ENCODE data around the gene MARK3. TPM values are rescaled to one million over a fixed set of nuclear protein-coding genes. Genes with fewer than 3 reads are reported as not detected.

Gene MARK3
- polyA plus RNA-seq, 3 donors = 29.3 to 163 (median 44.7) TPM

DNA sequence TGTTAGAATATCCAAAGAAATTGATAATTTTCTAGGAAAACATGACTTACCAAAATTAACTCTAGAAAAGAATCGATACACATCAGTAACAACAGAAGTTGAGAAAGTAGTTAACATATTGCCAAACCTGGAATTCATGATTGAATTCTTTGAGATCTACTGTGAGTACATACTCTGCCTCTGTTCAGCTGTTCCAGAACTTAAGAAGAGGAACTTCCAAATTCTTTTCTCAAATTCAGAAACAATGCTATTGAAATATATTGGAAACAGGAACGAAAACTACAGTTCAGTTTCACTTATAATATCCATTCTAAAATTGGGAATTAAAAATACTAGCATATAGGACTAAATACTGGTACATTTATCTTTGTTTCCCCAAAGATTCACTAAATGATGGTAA is 57.9 kb downstream of the MARK3 start:
- Histone ChIP-seq H3K27ac (ENCODE audit: low read depth in 1 of 2, low read length in 2 of 2) (peak overlapping the region in 1 of 2 donors; percentile 53), H4K20me1 (ENCODE audit: insufficient read depth, low read length) (peaks cover 97% of the 10 kb centered on the region), H3K4me1 (ENCODE audit: control insufficient read depth in 1 of 2, insufficient read depth in 2 of 2, low read length in 2 of 2) (peaks cover 12 to 20% of the 10 kb centered on the region in 2 donors), H3K9ac (ENCODE audit: insufficient read depth, low read length, poor library complexity, severe bottlenecking) (no peak overlapping the region), H2AFZ (ENCODE audit: insufficient read depth, low read depth, low read length, poor library complexity, severe bottlenecking) (no peak overlapping the region), H3K4me2 (replicated peaks; ENCODE audit: extremely low read depth, low read length, poor library complexity, severe bottlenecking) (peak overlapping the region; percentile 40), H3K79me2 (ENCODE audit: insufficient read depth, low read length) (peaks cover 97% of the 10 kb centered on the region), H3K9me3 (replicated peaks in 1 of 2; ENCODE audit: control insufficient read depth in 1 of 2, insufficient read depth in 1 of 2, low read length in 2 of 2) (no peaks in the 10 kb centered on the region), H3K4me3 (replicated peaks in 1 of 3; ENCODE audit: low read depth in 2 of 3, low read length in 3 of 3) (peak overlapping the region in 2 of 3 experiments; percentile 7 to 26), H3K27me3 (ENCODE audit: control insufficient read depth in 2 of 2, insufficient read depth in 2 of 2, low read length in 2 of 2) (no peaks in the 10 kb centered on the region), H3K36me3 (replicated peaks in 1 of 2; ENCODE audit: control insufficient read depth in 1 of 2, insufficient read depth in 2 of 2, low read length in 2 of 2) (peaks cover 7 to 59% of the 10 kb centered on the region in 2 donors)
- intact Hi-C loops (cut with micrococcal nuclease) = no loop called here
- Mint-ChIP-seq H3K4me3 (peak overlapping the region; percentile 37 to 43), H3K9me3 (no peaks in the 10 kb centered on the region), H3K27me3 (ENCODE audit: low read depth in 3 of 3) (no peaks in the 10 kb centered on the region), H3K36me3 (peaks cover 19 to 49% of the 10 kb centered on the region in 2 donors), H3K27ac (peak overlapping the region; percentile 41 to 87 (median 68)), H3K4me1 (peaks cover 19% of the 10 kb centered on the region)
- TF ChIP-seq, protein P1, sequence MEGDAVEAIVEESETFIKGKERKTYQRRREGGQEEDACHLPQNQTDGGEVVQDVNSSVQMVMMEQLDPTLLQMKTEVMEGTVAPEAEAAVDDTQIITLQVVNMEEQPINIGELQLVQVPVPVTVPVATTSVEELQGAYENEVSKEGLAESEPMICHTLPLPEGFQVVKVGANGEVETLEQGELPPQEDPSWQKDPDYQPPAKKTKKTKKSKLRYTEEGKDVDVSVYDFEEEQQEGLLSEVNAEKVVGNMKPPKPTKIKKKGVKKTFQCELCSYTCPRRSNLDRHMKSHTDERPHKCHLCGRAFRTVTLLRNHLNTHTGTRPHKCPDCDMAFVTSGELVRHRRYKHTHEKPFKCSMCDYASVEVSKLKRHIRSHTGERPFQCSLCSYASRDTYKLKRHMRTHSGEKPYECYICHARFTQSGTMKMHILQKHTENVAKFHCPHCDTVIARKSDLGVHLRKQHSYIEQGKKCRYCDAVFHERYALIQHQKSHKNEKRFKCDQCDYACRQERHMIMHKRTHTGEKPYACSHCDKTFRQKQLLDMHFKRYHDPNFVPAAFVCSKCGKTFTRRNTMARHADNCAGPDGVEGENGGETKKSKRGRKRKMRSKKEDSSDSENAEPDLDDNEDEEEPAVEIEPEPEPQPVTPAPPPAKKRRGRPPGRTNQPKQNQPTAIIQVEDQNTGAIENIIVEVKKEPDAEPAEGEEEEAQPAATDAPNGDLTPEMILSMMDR (IDR thresholded peaks at IDR 0.05) = no peak
- no CpG with 5 or more reads among the region's 2 CpGs for WGBS (ENCODE audit: insufficient coverage)
- peak; percentile 11 to 36 (median 22) for DNase-seq

DNA sequence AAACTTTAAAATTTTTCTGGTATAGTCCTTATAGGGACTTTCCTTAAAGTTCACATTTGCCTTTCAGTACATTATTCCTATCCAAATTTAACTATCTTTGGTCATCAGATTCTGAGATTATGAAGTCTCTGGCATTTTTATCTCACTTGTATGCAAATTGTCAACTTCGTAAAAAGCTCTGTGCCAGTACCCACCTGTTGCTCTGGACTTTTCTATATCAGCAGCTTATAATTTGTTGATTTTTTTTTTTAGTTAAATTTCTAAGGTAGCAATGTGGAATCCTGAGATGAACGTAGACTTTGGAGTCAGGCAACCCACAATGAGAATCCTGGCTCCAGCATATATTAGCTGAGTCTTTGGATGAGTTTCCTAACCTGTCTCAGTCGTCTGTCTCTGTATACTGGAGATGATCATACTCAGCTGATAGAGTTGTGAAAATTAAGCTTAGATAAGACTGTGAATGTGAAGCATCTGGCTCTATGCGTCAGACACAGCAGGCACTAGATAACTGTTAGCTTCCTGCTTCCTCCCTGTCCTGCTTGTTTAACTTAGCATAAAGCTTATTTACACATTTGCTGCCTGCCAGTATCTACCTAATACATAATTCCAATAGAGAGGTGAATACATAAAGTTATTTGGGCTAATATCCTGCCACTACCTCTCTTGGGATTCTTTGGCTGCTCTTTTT is 59.8 kb downstream of the MARK3 start:
- no peak overlapping the region for H3K4me3 Mint-ChIP-seq
- peaks cover 97% of the 10 kb centered on the region for H4K20me1 ChIP-seq (ENCODE audit: insufficient read depth, low read length)
- H3K4me1 ChIP-seq (ENCODE audit: control insufficient read depth in 1 of 2, insufficient read depth in 2 of 2, low read length in 2 of 2) = peaks cover 12 to 20% of the 10 kb centered on the region in 2 donors
- peak overlapping the region in 1 of 7 donors; percentile 22 for H3K27ac Mint-ChIP-seq
- no peak overlapping the region for H3K4me2 ChIP-seq (replicated peaks; ENCODE audit: extremely low read depth, low read length, poor library complexity, severe bottlenecking)
- no peak overlapping the region for H3K9ac ChIP-seq (ENCODE audit: insufficient read depth, low read length, poor library complexity, severe bottlenecking)
- peaks cover 19% of the 10 kb centered on the region for H3K4me1 Mint-ChIP-seq
- H3K9me3 ChIP-seq (replicated peaks in 1 of 2; ENCODE audit: control insufficient read depth in 1 of 2, insufficient read depth in 1 of 2, low read length in 2 of 2) = no peaks in the 10 kb centered on the region
- WGBS (ENCODE audit: insufficient coverage) = 100% methylated on average over 1 of the region's 4 CpGs
- intact Hi-C loops (cut with micrococcal nuclease) = no loop called here
- H3K4me3 ChIP-seq (replicated peaks in 1 of 3; ENCODE audit: low read depth in 2 of 3, low read length in 3 of 3) = no peak overlapping the region
- no peak overlapping the region for H2AFZ ChIP-seq (ENCODE audit: insufficient read depth, low read depth, low read length, poor library complexity, severe bottlenecking)
- TF ChIP-seq, protein P1 (IDR thresholded peaks at IDR 0.05) = no peak
- no peak for DNase-seq
- peaks cover 3 to 53% of the 10 kb centered on the region in 2 donors for H3K36me3 ChIP-seq (replicated peaks in 1 of 2; ENCODE audit: control insufficient read depth in 1 of 2, insufficient read depth in 2 of 2, low read length in 2 of 2)
- H3K79me2 ChIP-seq (ENCODE audit: insufficient read depth, low read length) = peaks cover 96% of the 10 kb centered on the region
- H3K27me3 Mint-ChIP-seq (ENCODE audit: low read depth in 3 of 3) = no peaks in the 10 kb centered on the region
- no peaks in the 10 kb centered on the region for H3K9me3 Mint-ChIP-seq
- peaks cover 9 to 38% of the 10 kb centered on the region in 2 donors for H3K36me3 Mint-ChIP-seq
- H3K27ac ChIP-seq (ENCODE audit: low read depth in 1 of 2, low read length in 2 of 2) = peak overlapping the region in 1 of 2 donors; percentile 29
- H3K27me3 ChIP-seq (ENCODE audit: control insufficient read depth in 2 of 2, insufficient read depth in 2 of 2, low read length in 2 of 2) = no peaks in the 10 kb centered on the region

All from CD14-positive monocyte (primary cell).